Brain microvascular endothelial cell (primary cell): ENCODE data around the gene ADAMTSL1.

Experiments used
- DNase-seq: peaks from one replicate; pipeline ENCODE4 v3.0.0-alpha.2; 2020
- H3K27ac ChIP-seq: fragments of 250-450 bp; sonication (Bioruptor Pico); 2 replicates; pipeline ENCODE4 v1.5.1; 2020; ENCODE audit warnings: mild to moderate bottlenecking, moderate library complexity
- H3K27me3 ChIP-seq: fragments of 250-450 bp; sonication (Bioruptor Pico); replicated peaks from 2 replicates; pipeline ENCODE4 v1.5.1; 2020; ENCODE audit warnings: mild to moderate bottlenecking
- H3K36me3 ChIP-seq: fragments of 250-450 bp; sonication (Bioruptor Pico); replicated peaks from 2 replicates; pipeline ENCODE4 v1.5.1; 2020; ENCODE audit warnings: mild to moderate bottlenecking
- H3K4me3 ChIP-seq: 2 replicates; pipeline ENCODE4 v1.5.1; 2011; ENCODE audit warnings: low read depth, mild to moderate bottlenecking, control low read depth, low read length, moderate library complexity
- in situ Hi-C: cut with HindIII; loops from 2 replicates; pipeline ENCODE4 v1.10.0; 2017; ENCODE audit warnings: low sequenced_read_pairs, low pct_ligation_motif_present
- TF ChIP-seq, protein P1 (sequence below): IDR thresholded peaks from 2 replicates; pipeline ENCODE4 v1.5.1; 2011; ENCODE audit warnings: low read depth, mild to moderate bottlenecking, moderate library complexity, low read length, control low read depth, inconsistent platforms; ENCODE audit errors: missing control alignments

The ADAMTSL1 gene

DNA sequence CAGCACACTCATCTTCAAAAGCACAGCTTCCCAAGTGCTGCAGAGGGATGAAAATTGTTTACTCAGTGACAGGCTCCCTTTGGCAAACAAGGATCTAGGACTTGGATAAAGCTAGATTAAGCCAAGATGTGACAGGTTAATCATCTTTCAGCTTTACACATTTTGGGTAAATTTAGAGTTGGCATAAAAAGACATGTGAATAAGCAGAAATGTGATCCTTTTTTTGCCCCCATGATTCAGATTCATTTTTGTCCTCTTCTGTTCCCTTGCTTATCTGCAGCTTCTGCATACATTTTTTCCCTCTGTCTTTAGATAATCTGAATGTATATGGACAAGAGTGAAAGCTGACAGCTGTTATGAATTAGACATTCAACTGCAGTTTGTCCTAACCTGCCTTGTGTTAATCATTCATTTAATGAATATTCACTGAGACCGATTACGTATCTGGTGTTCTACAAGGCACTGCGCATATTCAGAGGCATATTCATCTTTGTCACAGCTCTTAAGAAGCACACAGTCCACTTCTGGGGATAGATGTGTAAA is 19.6 kb downstream of the ADAMTSL1 start:
- TF ChIP-seq, protein P1, sequence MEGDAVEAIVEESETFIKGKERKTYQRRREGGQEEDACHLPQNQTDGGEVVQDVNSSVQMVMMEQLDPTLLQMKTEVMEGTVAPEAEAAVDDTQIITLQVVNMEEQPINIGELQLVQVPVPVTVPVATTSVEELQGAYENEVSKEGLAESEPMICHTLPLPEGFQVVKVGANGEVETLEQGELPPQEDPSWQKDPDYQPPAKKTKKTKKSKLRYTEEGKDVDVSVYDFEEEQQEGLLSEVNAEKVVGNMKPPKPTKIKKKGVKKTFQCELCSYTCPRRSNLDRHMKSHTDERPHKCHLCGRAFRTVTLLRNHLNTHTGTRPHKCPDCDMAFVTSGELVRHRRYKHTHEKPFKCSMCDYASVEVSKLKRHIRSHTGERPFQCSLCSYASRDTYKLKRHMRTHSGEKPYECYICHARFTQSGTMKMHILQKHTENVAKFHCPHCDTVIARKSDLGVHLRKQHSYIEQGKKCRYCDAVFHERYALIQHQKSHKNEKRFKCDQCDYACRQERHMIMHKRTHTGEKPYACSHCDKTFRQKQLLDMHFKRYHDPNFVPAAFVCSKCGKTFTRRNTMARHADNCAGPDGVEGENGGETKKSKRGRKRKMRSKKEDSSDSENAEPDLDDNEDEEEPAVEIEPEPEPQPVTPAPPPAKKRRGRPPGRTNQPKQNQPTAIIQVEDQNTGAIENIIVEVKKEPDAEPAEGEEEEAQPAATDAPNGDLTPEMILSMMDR: no peak
- Histone ChIP-seq H3K27ac (peak overlapping the region; percentile 96), H3K27me3 (no peaks in the 10 kb centered on the region), H3K36me3 (no peaks in the 10 kb centered on the region), H3K4me3 (no peak overlapping the region)
- DNase-seq: peak; percentile 11
- in situ Hi-C loops: no loop called here

DNA sequence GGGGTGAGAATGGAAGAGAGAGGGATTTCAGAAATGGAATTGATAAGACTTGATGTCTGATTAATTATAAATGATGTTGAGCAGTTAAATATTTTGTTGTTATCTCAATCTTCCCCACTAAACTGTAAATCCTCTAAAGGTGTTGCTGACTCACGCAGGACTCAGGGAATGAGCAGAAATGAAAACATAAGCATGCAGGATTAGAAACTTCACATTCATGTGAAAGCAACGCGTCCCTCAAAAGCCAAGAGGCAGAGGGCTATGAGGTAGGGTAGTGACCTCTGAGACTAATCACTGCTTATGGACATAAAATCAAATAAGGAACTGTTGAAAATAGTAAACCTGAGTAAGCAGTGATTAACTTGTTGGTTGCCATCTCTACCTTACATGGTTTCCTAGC is 21.1 kb downstream of the ADAMTSL1 start:
- in situ Hi-C loops: no loop called here
- DNase-seq: no peak
- H3K27ac ChIP-seq: no peak overlapping the region
- no peak overlapping the region for H3K4me3 ChIP-seq
- H3K27me3 ChIP-seq: no peaks in the 10 kb centered on the region
- no peaks in the 10 kb centered on the region for H3K36me3 ChIP-seq
- TF ChIP-seq, protein P1: no peak

DNA sequence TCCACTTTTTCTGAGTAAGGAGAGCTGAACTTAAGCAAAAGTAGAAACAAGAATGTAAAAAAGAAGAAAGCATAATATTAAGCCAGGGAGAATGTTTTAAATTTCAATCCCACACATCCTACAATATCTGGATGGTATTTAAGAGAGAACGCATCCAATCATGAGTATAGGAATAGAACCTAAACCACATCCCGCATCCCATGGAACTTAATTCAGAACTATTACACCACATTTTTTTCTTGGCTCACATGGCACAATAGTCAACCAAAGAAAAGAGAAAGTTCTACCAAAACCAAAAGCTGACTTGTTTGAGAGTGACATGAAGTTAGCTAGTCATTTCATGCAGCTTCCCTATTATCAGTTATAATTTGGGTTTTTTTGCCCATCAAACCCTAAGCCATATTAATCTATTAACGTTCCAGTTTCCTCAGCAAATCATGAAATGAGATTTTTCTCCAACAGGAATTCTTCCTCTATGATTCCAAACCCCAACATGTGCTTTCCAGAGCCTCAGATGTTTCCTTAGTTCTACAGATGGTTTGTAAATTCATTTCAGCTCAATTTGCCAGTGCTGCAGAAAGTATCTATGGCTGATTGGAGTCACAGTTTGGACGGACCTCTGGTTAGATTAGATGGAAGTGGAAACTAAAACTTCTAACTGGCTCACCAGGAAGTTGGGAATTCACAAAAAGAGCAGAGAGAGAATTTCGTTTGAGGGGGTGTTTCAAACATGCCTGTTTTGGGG is 22.5 kb downstream of the ADAMTSL1 start:
- no peak overlapping the region for H3K4me3 ChIP-seq
- DNase-seq: no peak
- in situ Hi-C loops: no loop called here

DNA sequence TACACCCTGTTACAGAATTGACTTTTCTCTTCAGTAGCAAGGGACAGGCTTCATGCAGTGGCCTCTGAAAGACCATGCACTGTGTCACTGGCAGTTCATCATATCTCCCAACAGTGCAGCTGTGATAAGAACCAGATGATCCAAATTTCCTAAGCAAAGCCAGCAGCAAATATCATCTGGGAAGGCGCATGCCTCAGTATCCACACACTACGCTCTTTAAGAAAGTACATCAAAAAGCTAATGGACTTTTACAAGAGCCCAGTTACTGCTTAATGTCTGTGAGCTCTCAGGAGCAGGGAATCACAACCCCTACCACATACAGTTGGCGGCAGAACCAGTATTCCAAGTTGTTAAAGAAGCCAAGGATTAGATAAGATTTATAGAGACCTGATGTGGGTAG is 25.1 kb downstream of the ADAMTSL1 start:
- in situ Hi-C loops: no loop called here
- no peak for DNase-seq
- H3K27me3 ChIP-seq: no peaks in the 10 kb centered on the region
- no peak overlapping the region for H3K4me3 ChIP-seq
- no peak overlapping the region for H3K27ac ChIP-seq
- no peaks in the 10 kb centered on the region for H3K36me3 ChIP-seq
- TF ChIP-seq, protein P1: no peak

More for the DNA sequence above, 22.5 kb downstream of the ADAMTSL1 start:
- no peaks in the 10 kb centered on the region for H3K27me3 ChIP-seq
- H3K36me3 ChIP-seq: no peaks in the 10 kb centered on the region
- H3K27ac ChIP-seq: no peak overlapping the region
- TF ChIP-seq, protein P1: no peak

DNA sequence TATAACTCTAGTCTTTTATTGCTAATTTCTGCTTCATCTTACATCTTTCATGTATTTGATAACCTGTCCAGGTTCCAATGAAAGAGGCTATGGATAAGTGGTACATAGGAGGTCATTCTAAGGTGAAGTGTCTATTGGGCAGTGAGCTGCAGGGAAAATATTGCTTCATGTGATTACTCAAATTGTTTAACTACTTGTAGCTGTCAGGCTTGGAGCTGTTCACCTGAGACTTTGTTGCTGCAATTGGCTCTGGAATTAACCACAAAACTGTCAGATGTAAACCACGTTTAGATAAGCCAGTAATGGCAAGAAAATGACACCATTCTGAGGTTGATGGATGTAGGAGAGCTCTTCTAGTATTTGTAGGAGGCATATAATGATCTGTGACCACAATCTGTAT is 26.0 kb downstream of the ADAMTSL1 start:
- no peak overlapping the region for H3K4me3 ChIP-seq
- TF ChIP-seq, protein P1: no peak
- in situ Hi-C loops: no loop called here
- no peaks in the 10 kb centered on the region for H3K36me3 ChIP-seq
- DNase-seq: peak; percentile 14
- H3K27ac ChIP-seq: no peak overlapping the region
- H3K27me3 ChIP-seq: no peaks in the 10 kb centered on the region
